GM23248 (cell line): ENCODE measurements around the gene ASTN1. TPM values are rescaled to one million over a fixed set of nuclear protein-coding genes. Genes with fewer than 3 reads are reported as not detected.

ENCODE experiments used
- DNase-seq: peaks from one replicate; pipeline ENCODE4 v3.0.0-alpha.2; 2015
- H2AFZ ChIP-seq: fragments of 200-600 bp; sonication (generic); 2 replicates; pipeline ENCODE4 v1.6.1; 2016; ENCODE audit warnings: antibody characterized with exemption
- H3F3A ChIP-seq: fragments of 200-600 bp; sonication (generic); 2 replicates; pipeline ENCODE4 v1.6.1; 2016; ENCODE audit warnings: mild to moderate bottlenecking, antibody characterized with exemption, mixed run types; ENCODE audit not compliant: insufficient read depth
- H3K27ac ChIP-seq: fragments of 200-600 bp; sonication (generic); 2 replicates; pipeline ENCODE4 v1.5.1; 2016; ENCODE audit warnings: mild to moderate bottlenecking
- H3K27me3 ChIP-seq: fragments of 200-600 bp; sonication (generic); replicated peaks from 2 replicates; pipeline ENCODE4 v1.6.1; 2016; ENCODE audit warnings: mild to moderate bottlenecking; ENCODE audit not compliant: insufficient read depth
- H3K36me3 ChIP-seq: fragments of 200-600 bp; sonication (generic); 2 replicates; pipeline ENCODE4 v1.6.1; 2016; ENCODE audit warnings: low read depth, mild to moderate bottlenecking
- H3K4me1 ChIP-seq: fragments of 200-600 bp; sonication (generic); 2 replicates; pipeline ENCODE4 v1.6.1; 2016; ENCODE audit warnings: mild to moderate bottlenecking; ENCODE audit not compliant: insufficient read depth
- H3K4me2 ChIP-seq: fragments of 200-600 bp; sonication (generic); one replicate; pipeline ENCODE4 v1.6.1; 2016; ENCODE audit warnings: mild to moderate bottlenecking; ENCODE audit not compliant: unreplicated experiment
- H3K4me3 ChIP-seq: fragments of 200-600 bp; sonication (generic); 2 replicates; pipeline ENCODE4 v1.5.1; 2016; ENCODE audit warnings: mild to moderate bottlenecking
- H3K79me2 ChIP-seq: fragments of 200-600 bp; sonication (generic); 2 replicates; pipeline ENCODE4 v1.6.1; 2016; ENCODE audit warnings: mild to moderate bottlenecking; ENCODE audit not compliant: insufficient read depth
- H3K9ac ChIP-seq: fragments of 200-600 bp; sonication (generic); 2 replicates; pipeline ENCODE4 v1.6.1; 2016; ENCODE audit warnings: mild to moderate bottlenecking
- H3K9me2 ChIP-seq: fragments of 200-600 bp; sonication (generic); 2 replicates; pipeline ENCODE4 v1.6.1; 2016; ENCODE audit warnings: mixed run types, mild to moderate bottlenecking, moderate library complexity; ENCODE audit not compliant: insufficient read depth
- H3K9me3 ChIP-seq: fragments of 200-600 bp; sonication (generic); one replicate; pipeline ENCODE4 v1.6.1; 2017; ENCODE audit warnings: low read depth
- H4K20me1 ChIP-seq: fragments of 200-600 bp; sonication (generic); 2 replicates; pipeline ENCODE4 v1.6.0; 2016; ENCODE audit not compliant: insufficient read depth
- EZH2 ChIP-seq: fragments of 200-600 bp; sonication (generic); IDR thresholded peaks from 2 replicates; pipeline ENCODE4 v1.6.1; 2018; ENCODE audit warnings: antibody characterized with exemption, mild to moderate bottlenecking; ENCODE audit not compliant: insufficient read depth, poor library complexity, severe bottlenecking
- EZH2phosphoT487 ChIP-seq: fragments of 200-600 bp; sonication (generic); IDR thresholded peaks from 2 replicates; pipeline ENCODE4 v1.6.1; 2018; ENCODE audit warnings: antibody characterized with exemption, moderate library complexity, mild to moderate bottlenecking, low read depth; ENCODE audit not compliant: insufficient read depth
- WGBS, 2 experiments: methylation state at CpG; one replicate each; pipeline ENCODE4 v1.1.6; 2015 to 2017; ENCODE audit warnings: low lambda C conversion rate in 2 of 2, low coverage in 1 of 2; ENCODE audit errors: missing lambda C conversion rate in 2 of 2; 5-methylcytosine and 5-hydroxymethylcytosine counted together
- in situ Hi-C: fragments of 300-500 bp; cut with MboI; formaldehyde crosslinking; loops from 2 replicates; pipeline ENCODE4 v1.15.0; 2020
- polyA plus RNA-seq: library from polyadenylated mRNA; unstranded; fragments of >200 nt; fragmentation: Nextera tagmentation; extraction: Ambion mirVana; gene quantifications from 2 replicates; pipeline ENCODE4 v1.2.1, GENCODE V29; 2016
- total RNA-seq: library from RNA; depleted of rRNA; stranded (reverse); fragments of >200 nt; shearing (Covaris generic); gene quantifications from 2 replicates; pipeline ENCODE4 v1.2.3, GENCODE V29; 2014

The ASTN1 gene
- total and polyA plus RNA-seq, 2 experiments from 2014 or later, result not detected

DNA sequence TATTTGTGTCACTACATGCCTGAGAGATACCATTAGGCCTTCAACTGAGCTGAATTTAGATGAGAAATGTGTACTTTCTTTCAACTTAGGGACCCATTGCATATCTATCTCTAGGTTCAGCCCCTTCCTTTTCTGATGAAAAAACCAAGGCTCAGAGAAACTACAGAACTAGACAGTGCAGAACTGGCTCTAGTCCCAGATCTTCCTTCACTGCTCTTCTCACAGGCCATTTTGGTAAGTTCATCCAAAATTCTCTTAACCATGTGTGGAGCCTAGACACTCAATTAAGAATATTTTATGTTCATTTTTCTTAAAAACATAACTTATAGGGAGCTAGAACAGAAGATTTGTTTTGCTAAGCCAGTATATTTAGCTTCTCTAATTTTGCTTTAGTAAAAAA, 128.9 kb downstream of the ASTN1 start:
- Histone ChIP-seq H3K4me2 (no peak overlapping the region), H3K27ac (no peak overlapping the region), H3K9me3 (no peaks in the 10 kb centered on the region), H3K9ac (no peak overlapping the region), H4K20me1 (no peaks in the 10 kb centered on the region), H3K4me3 (no peak overlapping the region), H3K36me3 (no peaks in the 10 kb centered on the region), H3K9me2 (no peaks in the 10 kb centered on the region), H3K79me2 (no peaks in the 10 kb centered on the region), H3K4me1 (no peaks in the 10 kb centered on the region), H2AFZ (no peak overlapping the region), H3F3A (no peaks in the 10 kb centered on the region), H3K27me3 (no peaks in the 10 kb centered on the region)
- no peak for DNase-seq
- TF ChIP-seq EZH2phosphoT487 (no peak), EZH2 (no peak)
- in situ Hi-C loops, result no loop called here

GRCh38 chr1:177033628-177034027, 130.9 kb downstream of the ASTN1 start:
- 53 to 55% methylated on average over 6 of the region's 6 CpGs for WGBS, 2 experiments
- Histone ChIP-seq H3K9ac (no peak overlapping the region), H3K9me3 (no peaks in the 10 kb centered on the region), H3K9me2 (no peaks in the 10 kb centered on the region), H3F3A (no peaks in the 10 kb centered on the region), H3K36me3 (no peaks in the 10 kb centered on the region), H2AFZ (no peak overlapping the region), H3K27me3 (no peaks in the 10 kb centered on the region), H3K27ac (no peak overlapping the region), H3K4me2 (no peak overlapping the region), H3K4me3 (no peak overlapping the region), H3K79me2 (no peaks in the 10 kb centered on the region), H3K4me1 (no peaks in the 10 kb centered on the region), H4K20me1 (no peaks in the 10 kb centered on the region)
- TF ChIP-seq EZH2phosphoT487, result no peak
- TF ChIP-seq EZH2, result no peak
- in situ Hi-C loops, result no loop called here
- DNase-seq, result no peak

DNA sequence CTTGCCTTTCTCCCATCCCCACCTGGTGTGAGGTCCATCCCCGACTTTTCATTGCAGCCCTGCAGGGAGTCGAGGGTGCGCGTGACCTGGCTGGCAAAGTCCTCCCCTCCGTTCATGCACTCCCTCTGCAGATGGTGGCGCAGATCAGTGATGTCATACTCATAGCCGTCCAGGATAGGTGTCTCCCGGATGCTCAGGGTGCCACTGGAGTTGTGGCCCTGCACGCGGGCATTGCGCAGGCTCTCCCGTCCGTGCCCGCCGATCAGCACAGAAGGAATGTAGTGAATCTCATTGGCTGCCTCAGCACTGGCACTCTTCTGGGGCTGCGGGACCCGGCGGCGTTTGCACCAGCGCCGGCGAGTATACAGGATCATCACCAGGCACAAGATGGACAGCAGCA, 132.1 kb downstream of the ASTN1 start:
- Histone ChIP-seq H3K9ac (no peak overlapping the region), H3K27ac (no peak overlapping the region)

DNA sequence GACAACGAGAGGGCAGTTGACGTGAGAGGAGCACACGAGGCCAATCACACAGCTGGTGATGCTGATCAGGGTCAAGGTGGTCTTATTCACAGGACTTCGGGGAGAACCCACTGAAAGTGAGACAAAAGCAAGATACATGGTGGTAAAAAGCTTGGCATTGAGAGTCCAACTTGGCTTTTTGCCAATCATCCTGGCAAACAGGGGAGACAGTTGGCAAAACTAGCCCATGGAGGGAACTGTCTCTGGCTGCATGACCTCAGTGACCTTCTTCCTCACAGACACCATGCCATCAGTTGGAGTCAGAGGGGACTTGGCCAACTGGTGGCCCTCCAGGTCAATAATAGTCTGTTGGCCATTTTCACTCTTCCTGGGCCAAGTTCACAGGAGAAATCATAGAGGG, 139.9 kb downstream of the ASTN1 start:
- no peak overlapping the region for H2AFZ ChIP-seq
- no peaks in the 10 kb centered on the region for H3K27me3 ChIP-seq
- H3K9me3 ChIP-seq, result no peaks in the 10 kb centered on the region
- H3K4me2 ChIP-seq, result no peak overlapping the region
- 67 to 69% methylated on average over 4 of the region's 4 CpGs for WGBS, 2 experiments
- H4K20me1 ChIP-seq, result no peaks in the 10 kb centered on the region
- no peak overlapping the region for H3K27ac ChIP-seq
- no peaks in the 10 kb centered on the region for H3K36me3 ChIP-seq
- no peak for TF ChIP-seq EZH2
- no peak for TF ChIP-seq EZH2phosphoT487
- DNase-seq, result peak; percentile 2
- H3K4me1 ChIP-seq, result no peaks in the 10 kb centered on the region
- no peaks in the 10 kb centered on the region for H3K79me2 ChIP-seq
- H3K9me2 ChIP-seq, result no peaks in the 10 kb centered on the region
- no peak overlapping the region for H3K4me3 ChIP-seq
- H3F3A ChIP-seq, result no peaks in the 10 kb centered on the region
- H3K9ac ChIP-seq, result no peak overlapping the region
- in situ Hi-C loops, result no loop called here

More for the DNA sequence above, 132.1 kb downstream of the ASTN1 start:
- Histone ChIP-seq H3K4me3 (no peak overlapping the region), H4K20me1 (no peaks in the 10 kb centered on the region), H3K36me3 (no peaks in the 10 kb centered on the region), H3F3A (no peaks in the 10 kb centered on the region), H3K9me2 (no peaks in the 10 kb centered on the region), H2AFZ (no peak overlapping the region), H3K79me2 (no peaks in the 10 kb centered on the region), H3K4me2 (no peak overlapping the region), H3K27me3 (no peaks in the 10 kb centered on the region), H3K4me1 (no peaks in the 10 kb centered on the region), H3K9me3 (no peaks in the 10 kb centered on the region)
- no peak for DNase-seq
- WGBS, 2 experiments, result 74 to 77% methylated on average over 22 of the region's 22 CpGs
- in situ Hi-C loops, result no loop called here
- TF ChIP-seq EZH2, result no peak
- TF ChIP-seq EZH2phosphoT487, result no peak

- H3K79me2 ChIP-seq, result no peaks in the 10 kb centered on the region
- in situ Hi-C loops, result no loop called here
- TF ChIP-seq EZH2, result no peak
- no peak for TF ChIP-seq EZH2phosphoT487
- WGBS, 2 experiments, result 49 to 56% methylated on average over 3 of the region's 3 CpGs
- no peaks in the 10 kb centered on the region for H3K4me1 ChIP-seq
- no peaks in the 10 kb centered on the region for H3K36me3 ChIP-seq
- H3K27ac ChIP-seq, result no peak overlapping the region
- no peaks in the 10 kb centered on the region for H3K9me3 ChIP-seq
- no peak for DNase-seq
- no peak overlapping the region for H2AFZ ChIP-seq
- no peaks in the 10 kb centered on the region for H3F3A ChIP-seq
- no peaks in the 10 kb centered on the region for H3K9me2 ChIP-seq
- H4K20me1 ChIP-seq, result no peaks in the 10 kb centered on the region
- H3K9ac ChIP-seq, result no peak overlapping the region
- no peaks in the 10 kb centered on the region for H3K27me3 ChIP-seq
- no peak overlapping the region for H3K4me3 ChIP-seq
- no peak overlapping the region for H3K4me2 ChIP-seq
Measured at GRCh38 chr1:177023726-177024125, 140.8 kb downstream of the ASTN1 start.
